ENCODE data around the gene VAV2. TPM values are rescaled to one million over a fixed set of nuclear protein-coding genes. Genes with fewer than 3 reads are reported as not detected.
A peak's percentile ranks its signal among the peaks of the same experiment; 100 is the strongest.
"Not testable (repeated sequence)": the region's sequence is repeated elsewhere in the genome, so short reads cannot be mapped to it uniquely, and the experiment has no call there.

The VAV2 gene
- total RNA-seq, 1 experiment from 2014 or later: 10.3 TPM

DNA sequence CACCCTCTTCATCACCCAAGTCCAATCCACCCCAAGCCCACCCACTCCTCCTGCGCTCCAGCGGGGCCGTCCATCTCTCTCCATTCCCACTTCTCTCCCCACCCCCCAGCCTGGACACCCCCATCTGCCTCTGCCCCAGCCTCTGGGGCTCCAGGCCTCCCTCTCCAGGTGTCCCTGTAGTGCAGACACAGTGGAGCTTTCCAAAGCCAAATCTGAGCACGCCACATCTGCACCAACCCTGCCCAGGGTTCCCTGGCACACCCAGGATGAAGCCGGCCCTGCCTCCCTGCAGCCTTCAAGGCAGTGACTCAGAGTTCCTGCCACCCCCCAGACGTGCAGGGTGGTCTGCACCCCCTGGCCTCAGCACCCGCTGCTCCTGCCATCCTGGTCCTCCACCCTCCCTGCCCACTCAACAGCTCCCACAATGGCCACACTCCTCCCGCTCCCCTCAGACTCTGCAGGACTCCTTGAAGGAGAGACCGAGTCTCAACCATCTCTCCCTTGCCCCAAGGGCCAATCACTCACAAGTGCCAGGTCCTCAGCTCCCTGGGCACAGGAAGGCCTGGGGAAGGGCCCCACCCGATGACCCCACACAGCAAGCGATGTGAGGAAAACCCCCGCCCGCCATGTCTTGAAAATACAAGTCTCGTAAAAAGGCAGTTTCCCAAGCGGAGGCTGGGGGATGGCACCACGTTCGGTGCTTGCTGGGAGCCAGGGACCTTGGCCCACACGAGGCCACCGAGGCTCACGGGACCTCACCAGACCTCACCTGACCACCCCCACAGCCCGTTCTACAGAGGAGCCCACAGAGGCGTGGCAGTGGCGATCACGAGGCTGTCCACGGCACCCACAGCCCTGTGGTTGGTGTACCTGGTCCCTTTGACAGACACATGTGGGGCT lies 22.2 kb downstream of the VAV2 start:
- no peak for DNase-seq (ENCODE audit: low read depth)

DNA sequence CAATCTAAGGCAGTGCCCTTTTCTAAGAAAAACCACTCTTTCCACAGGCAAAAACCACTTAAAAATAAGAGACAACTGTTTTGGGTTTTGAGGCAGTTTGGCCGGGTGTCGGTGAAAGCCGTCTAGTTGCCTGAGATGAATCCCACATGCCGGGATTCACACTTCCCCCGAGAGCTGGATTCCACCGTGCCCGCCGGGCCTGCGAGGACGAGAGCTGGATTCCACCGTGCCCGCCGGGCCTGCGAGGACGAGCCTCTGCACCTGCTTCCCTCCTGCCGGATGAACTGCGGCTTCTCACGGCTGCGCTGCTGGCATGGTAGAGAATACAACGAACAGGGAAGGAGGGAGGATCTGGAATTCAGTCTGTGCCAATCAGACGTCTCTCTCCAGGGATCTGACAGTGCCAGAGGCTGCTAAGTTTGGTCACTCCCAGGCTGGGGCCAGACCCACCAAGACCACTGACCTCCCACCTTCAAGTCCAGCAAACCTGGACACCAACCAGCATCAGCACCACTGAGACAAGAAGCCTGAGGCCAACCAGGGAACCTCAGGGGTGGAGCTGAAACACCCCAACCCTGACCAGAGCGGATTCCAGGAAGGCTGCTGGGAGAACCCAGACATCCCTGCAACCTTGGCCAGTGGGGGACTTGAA lies 23.0 kb downstream of the VAV2 start:
- no peak for DNase-seq (ENCODE audit: low read depth)

DNA sequence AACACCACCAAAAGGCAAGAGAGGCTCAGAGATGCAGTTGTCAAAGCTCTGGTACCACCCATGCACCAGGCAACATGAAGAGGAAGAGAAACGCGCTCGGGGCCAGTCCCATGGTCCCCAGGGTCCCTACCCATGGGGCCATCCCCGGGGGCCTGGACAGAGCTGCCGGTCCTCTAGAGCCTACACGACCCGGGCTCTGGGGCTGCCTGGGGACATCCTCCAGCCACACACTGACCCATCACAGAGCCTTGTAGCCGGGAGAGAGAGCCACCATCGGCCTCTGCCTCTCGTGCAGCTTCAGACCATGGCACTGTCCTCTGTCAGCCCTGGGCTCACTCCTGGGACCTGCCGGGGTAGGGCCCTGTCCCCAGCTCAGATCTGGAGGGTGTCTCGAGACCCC lies 23.7 kb downstream of the VAV2 start:
- no peak for DNase-seq (ENCODE audit: low read depth)

- DNase-seq (ENCODE audit: low read depth): peak; percentile 90
Measured at GRCh38 chr9:133967024-133967741, 24.9 kb downstream of the VAV2 start.

DNA sequence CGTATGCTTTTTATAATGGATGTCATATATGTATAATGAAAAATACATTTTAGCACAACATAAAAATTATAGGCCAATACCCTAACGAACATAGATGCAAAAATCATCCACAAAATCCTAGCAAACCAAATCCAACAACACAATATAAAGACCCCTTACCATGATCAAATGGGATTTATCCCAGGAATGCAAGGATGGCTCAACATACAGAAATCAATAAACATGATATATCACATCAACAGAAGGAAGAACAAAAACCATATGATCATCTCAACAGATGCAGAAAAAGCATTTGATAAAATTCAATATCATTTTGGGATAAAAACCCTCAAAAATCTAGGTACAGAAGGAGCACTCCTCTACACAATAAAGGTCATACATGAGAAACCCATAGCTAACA lies 27.7 kb downstream of the VAV2 start:
- no peak for DNase-seq (ENCODE audit: low read depth)

GRCh38 chr9:133963166-133963565 lies 29.0 kb downstream of the VAV2 start:
- DNase-seq (ENCODE audit: low read depth): no peak

DNA sequence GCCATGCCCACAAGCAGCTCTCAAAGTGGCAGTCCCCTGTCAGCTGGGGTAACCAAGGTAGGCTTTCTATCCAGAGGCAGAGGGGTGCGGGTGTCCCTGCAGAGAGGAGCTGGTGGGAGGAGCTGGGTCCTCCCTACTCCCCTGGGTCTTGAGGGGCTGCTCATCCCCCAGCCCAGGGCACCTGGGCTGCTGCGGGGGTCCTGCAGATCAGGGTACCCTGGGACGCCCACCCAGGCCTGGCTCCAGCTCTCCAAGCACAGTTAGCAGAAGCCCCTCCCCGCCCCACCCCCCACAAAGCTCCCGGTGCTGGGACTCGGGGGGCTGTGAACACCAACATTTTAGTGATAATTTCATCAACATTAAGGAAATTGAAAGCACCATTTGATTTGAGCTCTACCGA lies 29.8 kb downstream of the VAV2 start:
- no peak for DNase-seq (ENCODE audit: low read depth)

GRCh38 chr9:133961226-133962165 lies 30.6 kb downstream of the VAV2 start:
- DNase-seq (ENCODE audit: low read depth): no peak

DNA sequence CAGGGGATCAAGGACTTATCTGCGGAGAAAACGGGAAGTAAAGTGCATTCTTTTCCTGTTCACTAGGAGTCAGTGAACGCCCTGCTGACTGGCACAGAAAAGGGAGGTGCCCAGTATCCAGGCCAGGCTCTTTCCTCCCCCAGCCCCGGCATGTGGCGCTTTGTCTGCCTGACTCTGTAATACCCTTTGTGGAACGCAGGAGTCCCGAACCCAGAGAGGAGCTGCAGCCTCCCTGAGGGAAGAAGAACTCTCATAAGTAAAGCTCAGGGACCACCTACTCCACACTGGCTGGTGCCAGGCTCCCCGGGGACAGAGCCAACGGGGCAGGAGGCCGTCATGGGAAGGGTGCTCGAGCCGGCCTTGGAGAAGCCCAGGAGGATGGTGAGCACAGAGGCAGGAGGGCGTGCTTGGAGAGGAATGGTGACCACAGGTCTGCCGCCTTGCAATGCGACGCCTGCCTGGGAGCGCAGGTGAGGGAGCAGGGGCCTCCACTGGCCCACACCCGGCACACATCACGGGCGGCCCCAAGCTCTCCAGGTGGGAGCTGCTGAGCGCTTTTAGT lies 31.5 kb downstream of the VAV2 start:
- no peak for DNase-seq (ENCODE audit: low read depth)

DNA sequence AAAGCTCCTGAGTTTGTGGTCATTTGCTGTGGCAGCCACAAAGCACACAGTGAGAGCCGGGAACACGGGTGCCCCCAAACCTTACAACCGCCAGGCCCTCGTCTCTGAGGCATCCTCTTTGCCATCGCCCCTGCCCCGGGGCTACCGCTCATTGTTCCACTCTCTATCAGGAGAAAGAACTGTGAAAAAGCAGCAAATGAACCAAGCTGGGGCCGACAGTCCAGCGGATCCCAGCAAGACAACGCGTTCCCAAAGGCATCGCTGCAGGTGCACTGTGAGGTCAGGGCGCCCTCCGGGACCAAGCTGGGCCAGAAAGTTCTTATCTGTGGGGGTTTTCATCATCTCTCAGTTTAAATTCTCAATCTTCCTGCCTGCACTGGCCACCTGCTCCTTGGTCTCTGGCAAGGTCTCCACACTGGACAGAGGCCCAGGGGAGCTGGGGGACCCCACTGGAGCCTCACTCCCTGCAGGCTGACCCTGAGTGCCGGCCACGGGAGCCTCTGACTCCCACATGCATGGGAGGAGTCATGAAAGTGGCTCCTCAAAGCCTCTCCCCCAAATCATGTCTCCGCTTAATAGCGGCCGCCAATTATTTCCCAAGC lies 32.1 kb downstream of the VAV2 start:
- DNase-seq (ENCODE audit: low read depth): no peak

DNA sequence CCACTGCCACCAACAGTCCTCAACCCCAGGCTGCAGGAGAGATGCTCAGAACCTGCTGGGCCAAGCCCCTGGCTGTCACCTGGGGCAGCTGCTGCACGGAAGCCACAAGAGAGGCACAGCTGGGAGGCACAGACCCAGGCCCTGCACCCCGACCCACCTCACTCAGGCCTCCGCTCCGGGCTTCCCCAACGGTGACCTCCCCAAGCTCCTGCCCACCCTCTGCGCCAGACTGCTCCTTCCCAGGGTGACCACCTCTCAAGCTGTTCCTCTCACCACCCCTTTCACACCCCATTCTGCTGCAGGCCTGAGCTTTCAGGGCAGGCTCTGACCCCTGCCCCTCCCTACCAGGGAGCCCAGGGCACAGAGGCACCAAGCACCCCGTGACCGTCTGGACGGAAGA lies 33.0 kb downstream of the VAV2 start:
- DNase-seq (ENCODE audit: low read depth): no peak

- no peak for DNase-seq (ENCODE audit: low read depth)
Measured at GRCh38 chr9:133958756-133959155, 33.4 kb downstream of the VAV2 start.

GRCh38 chr9:133957772-133958171 lies 34.4 kb downstream of the VAV2 start:
- not testable (repeated sequence) for DNase-seq (ENCODE audit: low read depth)

DNA sequence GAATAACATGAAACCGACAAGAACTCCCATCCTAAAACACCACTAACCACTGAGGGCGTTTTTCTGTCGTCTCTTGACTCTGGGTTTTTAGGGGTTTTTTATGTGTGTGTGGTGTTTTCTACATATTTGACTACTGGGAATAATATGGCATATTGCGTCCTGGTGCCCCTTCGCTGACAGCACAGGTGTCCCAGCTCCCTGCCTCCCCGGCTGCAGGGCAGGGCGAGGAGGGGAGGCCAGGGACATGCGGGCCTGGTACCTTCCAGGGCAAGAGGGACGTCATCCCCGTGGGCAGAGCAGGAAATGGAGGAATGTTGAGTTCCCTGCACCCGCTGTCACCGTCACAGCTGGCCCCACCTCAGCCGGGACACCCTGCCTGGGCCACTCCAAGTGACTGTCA lies 34.8 kb downstream of the VAV2 start:
- no peak for DNase-seq (ENCODE audit: low read depth)

DNA sequence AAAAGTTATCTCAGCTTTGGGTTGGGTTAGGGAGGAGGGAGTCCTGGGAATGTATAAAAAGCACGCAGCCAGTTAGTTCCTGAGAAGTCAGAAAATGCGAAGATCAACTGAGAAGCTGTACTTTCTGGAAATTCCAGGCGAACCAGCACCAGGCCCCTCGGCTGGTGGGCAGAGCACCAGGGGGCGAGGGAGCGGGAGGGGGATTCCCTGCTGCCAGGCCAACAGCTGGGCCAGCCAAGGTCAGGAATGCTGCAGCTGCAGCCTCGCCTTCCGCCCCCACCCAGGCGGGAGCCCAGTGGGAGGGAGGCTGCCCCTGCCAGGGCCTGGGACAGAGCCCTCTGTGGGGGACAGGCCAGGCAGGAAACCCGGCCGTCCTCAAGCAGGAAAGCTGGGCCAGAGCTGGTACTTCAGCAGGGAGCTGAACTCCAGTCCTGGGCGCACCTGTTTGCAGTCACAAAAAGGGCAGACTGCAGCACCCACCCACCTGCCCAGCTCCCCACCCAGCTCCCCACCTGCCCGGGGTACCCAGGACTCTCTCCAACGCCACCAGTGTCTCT lies 35.5 kb downstream of the VAV2 start:
- peak; percentile 42 for DNase-seq (ENCODE audit: low read depth)

GRCh38 chr9:133955821-133956411 lies 36.2 kb downstream of the VAV2 start:
- DNase-seq (ENCODE audit: low read depth): no peak

GRCh38 chr9:133954862-133955529 lies 37.1 kb downstream of the VAV2 start:
- DNase-seq (ENCODE audit: low read depth): no peak

GRCh38 chr9:133953976-133954709 lies 38.0 kb downstream of the VAV2 start:
- DNase-seq (ENCODE audit: low read depth): no peak

GRCh38 chr9:133953621-133953975 lies 38.5 kb downstream of the VAV2 start:
- no peak for DNase-seq (ENCODE audit: low read depth)

All from RPMI7951 (cell line).